ENCODE results near the gene NME7. TPM values are rescaled to one million over a fixed set of nuclear protein-coding genes. Genes with fewer than 3 reads are reported as not detected.

NME7 gene
- total and polyA plus RNA-seq, 12 donors, result 5.5 to 18.9 (median 10.5) TPM

- Histone ChIP-seq H3K27ac (peak overlapping the region; percentile 86 to 98 (median 94)), H3K4me1 (peaks cover 0 to 67% (median 33%) of the 10 kb centered on the region in 9 donors), H3K9me3 (no peaks in the 10 kb centered on the region), H3K36me3 (peaks cover 0 to 9% (median 2%) of the 10 kb centered on the region in 9 donors), H3K27me3 (peaks cover 0 to 12% (median 0%) of the 10 kb centered on the region in 7 donors), H3K4me3 (peak overlapping the region; percentile 66 to 98 (median 91))
- ATAC-seq (peak in 1 of 8 donors; percentile 6), DNase-seq (peak in 1 of 2 donors; percentile 38)
- intact Hi-C loops (cut with DNase I), result loop anchor here in 7 of 10 donors (5.0 to 10.0 kb wide), 14 partner anchors 85 to 500 kb away; partner anchors contain the start of gene DPT (in 1 of the 7)
- 1% methylated on average over 41 of the region's 41 CpGs for whole genome bisulfite sequencing, 2 donors
- no peak for TF ChIP-seq CTCF (IDR thresholded peaks at IDR 0.05)
Observed at GRCh38 chr1:169106921-169107602, 260.5 kb downstream of the NME7 start.

GRCh38 chr1:169106095-169106920 is 261.3 kb downstream of the NME7 start, which contains the start of gene ATP1B1:
ATP1B1 (plus strand) TSS chr1:169106690; CDS start chr1:169106830, 140 bp downstream.
- intact Hi-C loops (cut with DNase I), result loop anchor here in 7 of 10 donors (5.0 to 10.0 kb wide), 14 partner anchors 86 to 499 kb away; partner anchors contain the start of gene DPT (in 1 of the 7)
- H3K36me3 ChIP-seq, result peaks cover 0 to 1% (median 0%) of the 10 kb centered on the region in 9 donors
- peak within 1 kb of the TSS; percentile 86 to 98 (median 94) for H3K27ac ChIP-seq
- WGBS, 2 donors, result 1% methylated on average over 66 to 91 of the region's 100 CpGs
- peaks cover 0 to 63% (median 28%) of the 10 kb centered on the region in 9 donors for H3K4me1 ChIP-seq
- H3K9me3 ChIP-seq, result no peaks in the 10 kb centered on the region
- H3K27me3 ChIP-seq, result peaks cover 0 to 12% (median 0%) of the 10 kb centered on the region in 7 donors
- peak within 1 kb of the TSS; percentile 66 to 98 (median 91) for H3K4me3 ChIP-seq
- TF ChIP-seq CTCF (IDR thresholded peaks at IDR 0.05), result peak; percentile 44 to 80 (median 66)
- peak; percentile 76 to 91 (median 86) for ATAC-seq
- DNase-seq, result peak; percentile 80 to 89

GRCh38 chr1:169105434-169106094 is 262.0 kb downstream of the NME7 start:
- Histone ChIP-seq H3K4me3 (peak overlapping the region; percentile 66 to 98 (median 91)), H3K4me1 (peaks cover 0 to 55% (median 26%) of the 10 kb centered on the region in 9 donors), H3K27ac (peak overlapping the region; percentile 86 to 98 (median 94)), H3K36me3 (no peaks in the 10 kb centered on the region), H3K9me3 (no peaks in the 10 kb centered on the region), H3K27me3 (peaks cover 0 to 12% (median 0%) of the 10 kb centered on the region in 7 donors)
- 2 to 3% methylated on average over 45 to 47 of the region's 47 CpGs for WGBS, 2 donors
- ATAC-seq, result peak; percentile 39 to 75 (median 54)
- TF ChIP-seq CTCF (IDR thresholded peaks at IDR 0.05), result peak in 1 of 9 donors; percentile 13
- intact Hi-C loops (cut with DNase I), result loop anchor here in 7 of 10 donors (5.0 to 10.0 kb wide), 14 partner anchors 87 to 498 kb away; partner anchors contain the start of gene DPT (in 1 of the 7)
- peak; percentile 66 to 82 for DNase-seq
